ENCODE data around the gene SLC38A6.
A peak's percentile ranks its signal among the peaks of the same experiment; 100 is the strongest.

The SLC38A6 gene
- 2.9 to 15.0 (median 5.6) reads per million in 9 experiments for total RNA-seq

- H3K27ac Mint-ChIP-seq, result no peak within 1 kb of the TSS
- H3K4me3 Mint-ChIP-seq, result no peak within 1 kb of the TSS
- H3K36me3 Mint-ChIP-seq (ENCODE audit: insufficient read depth), result peaks cover 5% of the 10 kb centered on the region
- H3K27me3 Mint-ChIP-seq, result no peaks in the 10 kb centered on the region
- H3K9me3 Mint-ChIP-seq, result no peaks in the 10 kb centered on the region
- peak; percentile 90 for ATAC-seq (replicated peaks)
- peak; percentile 88 to 97 (median 90) for DNase-seq
- H3K4me1 Mint-ChIP-seq (ENCODE audit: low read depth in 2 of 2), result peaks cover 6 to 13% of the 10 kb centered on the region in 2 donors
Observed at GRCh38 chr14:60980811-60981632, at the start of gene SLC38A6, which contains the start of gene TRMT5. Gene SLC38A6, plus strand, starts transcription at chr14:60981245. Its CDS starts 33 bp downstream, at chr14:60981278. Gene TRMT5, minus strand, starts transcription at chr14:60981079. Its CDS starts 106 bp downstream, at chr14:60980973.

- peaks cover 0 to 2% of the 10 kb centered on the region in 2 donors for H3K4me1 Mint-ChIP-seq (ENCODE audit: low read depth in 2 of 2)
- H3K36me3 Mint-ChIP-seq (ENCODE audit: insufficient read depth), result no peaks in the 10 kb centered on the region
- no peak for ATAC-seq (replicated peaks)
- H3K9me3 Mint-ChIP-seq, result no peaks in the 10 kb centered on the region
- no peaks in the 10 kb centered on the region for H3K27me3 Mint-ChIP-seq
- DNase-seq, result no peak
- H3K27ac Mint-ChIP-seq, result no peak overlapping the region
- no peak overlapping the region for H3K4me3 Mint-ChIP-seq
Observed at GRCh38 chr14:60933920-60934655, 47.0 kb upstream of the SLC38A6 start.

GRCh38 chr14:60935319-60935718 is 45.7 kb upstream of the SLC38A6 start:
- H3K36me3 Mint-ChIP-seq (ENCODE audit: insufficient read depth), result no peaks in the 10 kb centered on the region
- ATAC-seq (replicated peaks) (no peak), DNase-seq (no peak)
- peaks cover 3 to 8% of the 10 kb centered on the region in 2 donors for H3K4me1 Mint-ChIP-seq (ENCODE audit: low read depth in 2 of 2)
- no peak overlapping the region for H3K27ac Mint-ChIP-seq
- no peak overlapping the region for H3K4me3 Mint-ChIP-seq
- no peaks in the 10 kb centered on the region for H3K9me3 Mint-ChIP-seq
- no peaks in the 10 kb centered on the region for H3K27me3 Mint-ChIP-seq

DNA sequence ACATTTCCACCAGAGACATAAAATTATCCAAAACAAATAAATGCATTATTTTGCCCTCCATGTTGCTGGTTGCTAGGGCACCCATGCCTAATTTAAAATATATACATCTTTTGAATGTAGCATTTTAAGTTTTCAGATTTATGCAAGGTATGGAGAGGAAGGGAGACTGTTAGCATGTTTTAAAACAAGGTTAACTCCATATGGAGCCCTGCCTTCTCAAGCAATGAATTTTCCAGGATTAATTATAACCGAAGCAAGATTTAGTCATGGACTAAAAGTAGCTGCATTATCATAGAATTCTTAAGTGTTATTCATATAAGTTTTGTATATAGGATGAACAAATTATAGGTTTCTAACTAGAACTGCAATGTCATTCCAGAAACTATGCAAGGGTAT is 37.4 kb upstream of the SLC38A6 start:
- no peaks in the 10 kb centered on the region for H3K27me3 Mint-ChIP-seq
- peaks cover 3% of the 10 kb centered on the region for H3K36me3 Mint-ChIP-seq (ENCODE audit: insufficient read depth)
- DNase-seq, result no peak
- H3K4me1 Mint-ChIP-seq (ENCODE audit: low read depth in 2 of 2), result peaks cover 3 to 8% of the 10 kb centered on the region in 2 donors
- H3K27ac Mint-ChIP-seq, result no peak overlapping the region
- H3K4me3 Mint-ChIP-seq, result no peak overlapping the region
- no peaks in the 10 kb centered on the region for H3K9me3 Mint-ChIP-seq
- ATAC-seq (replicated peaks), result no peak

DNA sequence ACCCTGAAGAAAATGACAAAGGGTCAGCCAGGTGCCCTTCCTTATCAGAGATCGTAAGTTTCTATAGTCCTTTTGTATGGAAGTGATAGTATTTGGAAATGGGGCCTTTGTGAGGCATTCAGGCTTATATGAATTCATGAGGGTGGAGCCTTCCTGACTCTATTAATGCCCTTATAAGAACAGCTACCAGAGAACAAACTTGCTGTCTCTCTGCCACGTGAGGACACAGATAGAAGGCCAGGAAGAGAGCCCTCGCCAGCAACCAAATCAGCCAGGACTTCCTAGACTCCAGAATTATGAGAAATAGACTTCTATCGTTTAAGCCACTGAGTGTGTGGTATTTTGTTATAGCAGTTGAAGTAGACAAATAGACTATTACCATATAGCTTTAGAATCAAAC is 36.8 kb upstream of the SLC38A6 start:
- no peak overlapping the region for H3K4me3 Mint-ChIP-seq
- H3K36me3 Mint-ChIP-seq (ENCODE audit: insufficient read depth), result peaks cover 3% of the 10 kb centered on the region
- DNase-seq (no peak), ATAC-seq (replicated peaks) (no peak)
- no peaks in the 10 kb centered on the region for H3K9me3 Mint-ChIP-seq
- peaks cover 3 to 5% of the 10 kb centered on the region in 2 donors for H3K4me1 Mint-ChIP-seq (ENCODE audit: low read depth in 2 of 2)
- no peaks in the 10 kb centered on the region for H3K27me3 Mint-ChIP-seq
- H3K27ac Mint-ChIP-seq, result no peak overlapping the region

GRCh38 chr14:60945984-60946383 is 35.1 kb upstream of the SLC38A6 start:
- no peak overlapping the region for H3K4me3 Mint-ChIP-seq
- ATAC-seq (replicated peaks) (no peak), DNase-seq (no peak)
- H3K9me3 Mint-ChIP-seq, result no peaks in the 10 kb centered on the region
- no peaks in the 10 kb centered on the region for H3K4me1 Mint-ChIP-seq (ENCODE audit: low read depth in 2 of 2)
- peaks cover 3% of the 10 kb centered on the region for H3K36me3 Mint-ChIP-seq (ENCODE audit: insufficient read depth)
- no peaks in the 10 kb centered on the region for H3K27me3 Mint-ChIP-seq
- H3K27ac Mint-ChIP-seq, result no peak overlapping the region

DNA sequence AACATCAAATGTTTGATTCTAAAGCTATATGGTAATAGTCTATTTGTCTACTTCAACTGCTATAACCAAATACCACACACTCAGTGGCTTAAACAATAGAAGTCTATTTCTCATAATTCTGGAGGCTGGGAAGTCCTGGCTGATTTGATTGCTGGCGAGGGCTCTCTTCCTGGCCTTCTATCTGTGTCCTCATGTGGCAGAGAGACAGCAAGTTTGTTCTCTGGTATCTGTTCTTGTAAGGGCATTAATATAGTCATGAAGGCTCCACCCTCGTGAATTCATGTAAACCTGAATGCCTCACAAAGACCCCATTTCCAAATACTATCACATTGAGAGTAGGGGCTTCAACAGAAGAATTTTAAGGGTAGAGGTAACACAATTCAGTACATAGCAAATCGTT is 34.3 kb upstream of the SLC38A6 start:
- Mint-ChIP-seq H3K27me3 (no peaks in the 10 kb centered on the region), H3K36me3 (ENCODE audit: insufficient read depth) (no peaks in the 10 kb centered on the region), H3K4me3 (no peak overlapping the region), H3K27ac (no peak overlapping the region), H3K4me1 (ENCODE audit: low read depth in 2 of 2) (no peaks in the 10 kb centered on the region), H3K9me3 (no peaks in the 10 kb centered on the region)
- ATAC-seq (replicated peaks), result no peak
- DNase-seq, result no peak

- no peak for DNase-seq
- no peaks in the 10 kb centered on the region for H3K36me3 Mint-ChIP-seq (ENCODE audit: insufficient read depth)
- no peak overlapping the region for H3K27ac Mint-ChIP-seq
- H3K4me3 Mint-ChIP-seq, result no peak overlapping the region
- no peaks in the 10 kb centered on the region for H3K27me3 Mint-ChIP-seq
- ATAC-seq (replicated peaks), result no peak
- H3K9me3 Mint-ChIP-seq, result peaks cover 4 to 13% of the 10 kb centered on the region in 2 donors
- H3K4me1 Mint-ChIP-seq (ENCODE audit: low read depth in 2 of 2), result no peaks in the 10 kb centered on the region
Observed at GRCh38 chr14:60951776-60952435, 29.1 kb upstream of the SLC38A6 start.

GRCh38 chr14:60956202-60956601 is 24.8 kb upstream of the SLC38A6 start:
- ATAC-seq (replicated peaks), result no peak
- Mint-ChIP-seq H3K4me1 (ENCODE audit: low read depth in 2 of 2) (peaks cover 2 to 4% of the 10 kb centered on the region in 2 donors), H3K9me3 (peaks cover 7 to 24% of the 10 kb centered on the region in 2 donors), H3K4me3 (no peak overlapping the region), H3K27ac (no peak overlapping the region), H3K27me3 (no peaks in the 10 kb centered on the region), H3K36me3 (ENCODE audit: insufficient read depth) (peaks cover 5% of the 10 kb centered on the region)
- no peak for DNase-seq

- peaks cover 5% of the 10 kb centered on the region for H3K36me3 Mint-ChIP-seq (ENCODE audit: insufficient read depth)
- H3K4me1 Mint-ChIP-seq (ENCODE audit: low read depth in 2 of 2), result peaks cover 2 to 4% of the 10 kb centered on the region in 2 donors
- no peak overlapping the region for H3K4me3 Mint-ChIP-seq
- peaks cover 7 to 24% of the 10 kb centered on the region in 2 donors for H3K9me3 Mint-ChIP-seq
- no peak overlapping the region for H3K27ac Mint-ChIP-seq
- DNase-seq (no peak), ATAC-seq (replicated peaks) (no peak)
- no peaks in the 10 kb centered on the region for H3K27me3 Mint-ChIP-seq
Observed at GRCh38 chr14:60956632-60957031, 24.4 kb upstream of the SLC38A6 start.

- Mint-ChIP-seq H3K9me3 (peaks cover 7 to 24% of the 10 kb centered on the region in 2 donors), H3K27me3 (no peaks in the 10 kb centered on the region), H3K4me1 (ENCODE audit: low read depth in 2 of 2) (peaks cover 2 to 4% of the 10 kb centered on the region in 2 donors), H3K4me3 (no peak overlapping the region), H3K36me3 (ENCODE audit: insufficient read depth) (peaks cover 5% of the 10 kb centered on the region), H3K27ac (no peak overlapping the region)
- ATAC-seq (replicated peaks), result no peak
- DNase-seq, result no peak
Observed at GRCh38 chr14:60958146-60958545, 22.9 kb upstream of the SLC38A6 start.

DNA sequence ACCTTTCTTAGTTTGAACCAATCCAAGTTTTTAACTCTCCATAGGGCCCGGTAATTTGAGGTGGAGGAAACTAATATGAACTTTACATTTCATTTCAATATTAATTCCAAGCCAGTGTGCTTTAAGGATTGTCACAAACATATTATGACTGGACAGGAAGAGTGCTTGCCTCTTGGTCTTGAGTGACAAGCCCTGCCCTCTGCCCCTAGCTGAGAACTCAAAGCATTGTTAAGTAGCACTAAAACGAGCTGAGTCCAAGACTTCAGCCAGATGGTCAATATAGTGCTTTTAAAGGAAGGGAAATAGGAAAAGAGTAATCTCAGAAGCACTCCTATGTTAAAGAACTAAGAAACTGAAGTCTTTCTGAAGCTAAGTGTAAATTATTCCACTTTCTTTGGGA is 17.3 kb upstream of the SLC38A6 start:
- ATAC-seq (replicated peaks) (no peak), DNase-seq (no peak)
- Mint-ChIP-seq H3K4me1 (ENCODE audit: low read depth in 2 of 2) (peaks cover 2 to 8% of the 10 kb centered on the region in 2 donors), H3K27ac (no peak overlapping the region), H3K9me3 (peaks cover 0 to 7% of the 10 kb centered on the region in 2 donors), H3K27me3 (no peaks in the 10 kb centered on the region), H3K4me3 (no peak overlapping the region), H3K36me3 (ENCODE audit: insufficient read depth) (peaks cover 2% of the 10 kb centered on the region)

DNA sequence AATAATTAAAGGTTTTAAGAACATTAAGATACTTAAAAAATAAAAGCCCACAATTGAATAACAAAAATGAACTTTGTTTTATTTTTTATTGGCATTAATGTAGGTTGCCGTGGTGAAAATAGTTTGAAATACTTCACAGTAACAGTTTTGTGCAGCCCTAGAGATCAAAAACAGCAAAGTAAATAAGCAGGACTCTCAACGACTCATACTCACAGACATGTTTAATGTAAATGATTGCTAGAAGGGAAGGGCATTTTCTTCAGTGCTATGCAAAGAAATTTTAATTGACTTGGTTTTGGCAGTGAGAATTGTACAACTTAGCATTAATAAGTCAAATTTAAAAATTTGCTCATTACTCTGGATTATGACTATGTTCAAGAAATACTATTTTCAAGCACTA is 16.1 kb upstream of the SLC38A6 start:
- peaks cover 0 to 4% of the 10 kb centered on the region in 2 donors for H3K4me1 Mint-ChIP-seq (ENCODE audit: low read depth in 2 of 2)
- no peaks in the 10 kb centered on the region for H3K27me3 Mint-ChIP-seq
- no peak for ATAC-seq (replicated peaks)

More for the DNA sequence above, 16.1 kb upstream of the SLC38A6 start:
- Mint-ChIP-seq H3K4me3 (no peak overlapping the region), H3K27ac (no peak overlapping the region), H3K9me3 (no peaks in the 10 kb centered on the region), H3K36me3 (ENCODE audit: insufficient read depth) (no peaks in the 10 kb centered on the region)
- DNase-seq, result no peak
